Ascending aorta (tissue), 2 donors: ENCODE data around the gene RPL27. TPM values are rescaled to one million over a fixed set of nuclear protein-coding genes. Genes with fewer than 3 reads are reported as not detected.
"Not testable (repeated sequence)": the region's sequence is repeated elsewhere in the genome, so short reads cannot be mapped to it uniquely, and the experiment has no call there.

ENCODE experiments used
- DNase-seq, 2 donors: peaks; one replicate each; pipeline ENCODE4 v3.0.0-alpha.2; 2019; ENCODE audit warnings: low spot score in 2 of 2
- H3K27ac ChIP-seq, 2 donors: fragments of 200-600 bp; sonication (generic); one replicate each; pipeline ENCODE4 v1.5.1; 2016 to 2017; ENCODE audit warnings: mild to moderate bottlenecking in 1 of 2
- H3K27me3 ChIP-seq: fragments of 200-600 bp; sonication (generic); one replicate; pipeline ENCODE4 v1.5.1; 2017
- H3K36me3 ChIP-seq, 2 donors: fragments of 200-600 bp; sonication (generic); one replicate each; pipeline ENCODE4 v1.5.1; 2016
- H3K4me1 ChIP-seq, 2 donors: fragments of 200-600 bp; sonication (generic); one replicate each; pipeline ENCODE4 v1.5.1; 2016 to 2017; ENCODE audit warnings: mild to moderate bottlenecking in 1 of 2
- H3K4me3 ChIP-seq, 2 donors: fragments of 200-600 bp; sonication (generic); one replicate each; pipeline ENCODE4 v1.5.1; 2016 to 2017; ENCODE audit warnings: mild to moderate bottlenecking in 1 of 2
- H3K9me3 ChIP-seq, 2 donors: fragments of 200-600 bp; sonication (generic); one replicate each; pipeline ENCODE4 v1.5.1; 2016
- CTCF ChIP-seq, 3 experiments: fragments of 200-600 bp in 2 of 3; fragments of 450-650 bp in 1 of 3; sonication (generic) in 2 of 3; IDR thresholded peaks; one replicate each; pipeline ENCODE4 v1.5.1; 2016 to 2019; ENCODE audit warnings: antibody characterized with exemption in 3 of 3, mild to moderate bottlenecking in 1 of 3, moderate library complexity in 1 of 3
- intact Hi-C: fragments of 100-400 bp; cut with DNase I; formaldehyde crosslinking; loops from one replicate; pipeline ENCODE4 v1.15.1; 2023
- total RNA-seq: library from RNA; depleted of rRNA; stranded (reverse); fragments of >200 nt; gene quantifications from one replicate; pipeline ENCODE4 v1.1.0, GENCODE V29; 2016

Gene RPL27
- total RNA-seq, 1 donor from 2014 or later, result 417 TPM

DNA sequence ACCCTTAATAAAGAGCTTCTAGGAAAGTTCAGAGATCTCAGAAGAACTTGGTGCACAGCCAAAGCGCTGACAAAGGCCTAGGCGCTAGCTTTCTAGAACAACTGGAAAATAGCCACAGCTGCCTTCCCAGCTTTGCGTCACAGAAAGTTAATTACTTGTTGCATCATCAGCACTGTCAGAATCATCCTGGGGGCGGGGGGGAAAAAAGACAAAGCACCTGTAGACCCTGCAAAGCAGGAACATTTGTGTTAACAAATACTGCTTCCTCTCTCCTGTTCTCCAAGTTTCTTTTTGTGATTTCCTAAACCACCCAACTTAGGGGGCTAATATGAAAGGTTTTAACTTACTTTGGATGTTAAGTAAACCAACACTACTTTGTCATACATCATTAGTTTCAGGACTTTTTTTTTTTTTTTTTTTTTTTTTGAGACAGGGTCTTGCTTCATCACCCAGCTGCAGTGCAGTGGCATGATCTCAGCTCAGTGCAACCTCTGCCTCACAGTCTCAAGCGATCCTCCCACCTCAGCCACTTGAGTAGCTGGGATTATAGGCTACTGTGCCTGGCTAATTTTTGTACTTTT lies 29.1 kb upstream of the RPL27 start:
- no peaks in the 10 kb centered on the region for H3K9me3 ChIP-seq
- H3K27me3 ChIP-seq, result no peaks in the 10 kb centered on the region
- H3K27ac ChIP-seq, result no peak overlapping the region
- TF ChIP-seq CTCF (IDR thresholded peaks at IDR 0.05), result no peak
- no peak overlapping the region for H3K4me3 ChIP-seq
- intact Hi-C loops, result no loop called here
- peaks cover 0 to 4% of the 10 kb centered on the region in 2 donors for H3K4me1 ChIP-seq
- DNase-seq, result no peak
- H3K36me3 ChIP-seq, result no peaks in the 10 kb centered on the region

- intact Hi-C loops, result no loop called here
- Histone ChIP-seq H3K27me3 (no peaks in the 10 kb centered on the region), H3K36me3 (no peaks in the 10 kb centered on the region), H3K4me3 (no peak overlapping the region), H3K27ac (no peak overlapping the region), H3K4me1 (no peaks in the 10 kb centered on the region), H3K9me3 (no peaks in the 10 kb centered on the region)
- TF ChIP-seq CTCF (IDR thresholded peaks at IDR 0.05), result no peak
- no peak for DNase-seq
Observed at GRCh38 chr17:42971589-42971988, 26.6 kb upstream of the RPL27 start.

DNA sequence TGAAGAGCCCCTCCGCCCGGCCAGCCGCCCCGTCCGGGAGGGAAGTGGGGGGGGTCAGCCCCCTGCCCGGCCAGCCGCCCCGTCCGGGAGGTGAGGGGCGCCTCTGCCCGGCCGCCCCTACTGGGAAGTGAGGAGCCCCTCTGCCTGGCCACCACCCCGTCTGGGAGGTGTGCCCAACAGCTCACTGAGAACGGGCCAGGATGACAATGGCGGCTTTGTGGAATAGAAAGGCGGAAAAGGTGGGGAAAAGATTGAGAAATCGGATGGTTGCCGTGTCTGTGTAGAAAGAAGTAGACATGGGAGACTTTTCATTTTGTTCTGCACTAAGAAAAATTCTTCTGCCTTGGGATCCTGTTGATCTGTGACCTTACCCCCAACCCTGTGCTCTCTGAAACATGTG lies 24.9 kb upstream of the RPL27 start:
- H3K27ac ChIP-seq, intact Hi-C loops, H3K4me3 ChIP-seq, DNase-seq, H3K4me1 ChIP-seq, H3K27me3 ChIP-seq, H3K9me3 ChIP-seq, H3K36me3 ChIP-seq: not testable (repeated sequence)

DNA sequence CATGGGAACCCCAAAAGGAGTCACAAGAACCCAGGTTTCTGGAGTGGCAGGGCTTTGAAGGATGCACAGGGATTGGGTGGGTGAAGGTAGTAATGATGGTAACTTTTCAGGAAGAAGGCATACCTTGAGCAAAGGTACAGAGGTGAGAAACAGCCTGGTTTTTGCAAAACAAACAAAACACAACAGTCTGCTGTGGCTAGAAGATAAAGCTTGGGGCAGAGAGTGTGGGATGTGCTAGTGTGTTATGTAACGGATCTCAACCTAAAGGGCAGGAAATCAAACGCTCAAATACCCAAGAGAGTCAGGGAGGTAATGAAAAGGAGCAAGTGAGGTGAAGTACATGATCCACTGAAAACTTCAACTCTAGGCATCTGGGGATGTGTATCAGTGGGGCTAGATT lies 23.0 kb upstream of the RPL27 start:
- Histone ChIP-seq H3K27me3 (no peaks in the 10 kb centered on the region), H3K4me3 (no peak overlapping the region), H3K4me1 (peaks cover 0 to 4% of the 10 kb centered on the region in 2 donors), H3K36me3 (no peaks in the 10 kb centered on the region), H3K27ac (no peak overlapping the region), H3K9me3 (no peaks in the 10 kb centered on the region)
- intact Hi-C loops, result no loop called here
- no peak for DNase-seq
- no peak for TF ChIP-seq CTCF (IDR thresholded peaks at IDR 0.05)

- intact Hi-C loops, H3K9me3 ChIP-seq, DNase-seq, H3K36me3 ChIP-seq, H3K27me3 ChIP-seq, H3K27ac ChIP-seq, H3K4me3 ChIP-seq, H3K4me1 ChIP-seq: not testable (repeated sequence)
Observed at GRCh38 chr17:42975701-42976100, 22.5 kb upstream of the RPL27 start.

DNA sequence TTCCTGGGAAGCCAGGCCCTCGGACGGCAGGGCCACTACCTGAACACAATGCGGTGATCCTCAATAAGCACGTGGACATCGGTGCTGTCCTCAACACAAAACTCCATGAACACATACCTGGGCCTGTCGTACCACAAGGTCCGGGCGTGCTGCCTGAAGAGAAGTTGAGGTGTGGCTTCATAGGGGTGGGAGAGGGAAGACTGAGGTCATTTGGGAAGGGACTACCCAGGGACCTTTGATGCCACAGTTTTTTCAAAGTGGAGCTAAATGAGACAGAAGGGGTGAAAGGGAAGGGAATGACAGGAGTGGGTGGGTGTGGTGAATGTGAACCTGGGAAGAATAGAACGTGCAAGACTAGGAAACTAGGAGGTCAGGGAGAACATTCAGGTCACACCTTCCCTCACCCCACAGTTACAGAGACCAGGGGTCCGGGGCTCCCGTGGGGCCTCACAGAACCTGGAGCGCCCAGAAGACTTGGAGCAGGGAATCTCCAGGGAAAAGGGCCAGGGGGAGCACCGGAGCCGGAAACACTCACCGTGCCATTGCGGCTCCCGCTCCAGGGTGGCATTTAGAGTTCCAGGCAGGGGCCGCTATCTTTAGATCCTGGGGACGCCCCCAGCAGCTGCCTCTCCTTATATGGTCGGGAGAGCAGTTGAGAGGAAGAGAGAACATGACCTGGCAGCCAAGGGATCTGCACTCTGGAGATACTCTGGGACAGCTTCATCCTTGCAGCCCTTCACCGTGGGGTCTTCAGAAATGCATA lies 18.5 kb upstream of the RPL27 start, which contains the start of gene PTGES3L:
Gene PTGES3L, minus strand, starts transcription at position 570 of the 763 bp plus-strand sequence. Its CDS starts 27 bp downstream, at position 543.
- intact Hi-C loops, result loop anchor here (1.0 kb wide), 1 partner anchor 19 kb away; the partner anchor contains the start of gene RPL27
- Histone ChIP-seq H3K9me3 (no peaks in the 10 kb centered on the region), H3K4me3 (peak within 1 kb of the TSS; percentile 96 to 98), H3K27ac (peak within 1 kb of the TSS; percentile 57 to 63), H3K36me3 (no peaks in the 10 kb centered on the region), H3K27me3 (no peaks in the 10 kb centered on the region), H3K4me1 (peaks cover 0 to 9% of the 10 kb centered on the region in 2 donors)
- no peak for TF ChIP-seq CTCF (IDR thresholded peaks at IDR 0.05)
- DNase-seq, result peak in 1 of 2 donors; percentile 83
